Erythroblast (primary cell): ENCODE results near the gene TTC7B.

Experiments used
- DNase-seq, 2 experiments: peaks; one replicate each; lab custom pipeline; 2025; lab: John Stamatoyannopoulos, UW
- GATA1 ChIP-seq: IDR thresholded peaks from 2 replicates; pipeline ENCODE4 v1.6.1; 2011; ENCODE audit warnings: low read depth, mild to moderate bottlenecking, control low read depth, low read length, moderate library complexity
- POLR2A ChIP-seq: IDR thresholded peaks from 2 replicates; pipeline ENCODE4 v1.6.1; 2011; ENCODE audit warnings: mild to moderate bottlenecking, low read length

Gene TTC7B

GRCh38 chr14:90641168-90641567 lies 175.1 kb downstream of the TTC7B start:
- DNase-seq: no peak
- TF ChIP-seq GATA1 (no peak), POLR2A (no peak)

GRCh38 chr14:90639641-90640040 lies 176.6 kb downstream of the TTC7B start:
- TF ChIP-seq GATA1 (no peak), POLR2A (no peak)
- no peak for DNase-seq

GRCh38 chr14:90632871-90633270 lies 183.4 kb downstream of the TTC7B start:
- no peak for TF ChIP-seq GATA1
- TF ChIP-seq POLR2A: peak; percentile 16
- peak in 1 of 2 experiments; percentile 17 for DNase-seq

- TF ChIP-seq GATA1 (no peak), POLR2A (no peak)
- DNase-seq: peak in 1 of 2 experiments; percentile 23
Observed at GRCh38 chr14:90632451-90632850, 183.8 kb downstream of the TTC7B start.

- TF ChIP-seq GATA1 (no peak), POLR2A (no peak)
- no peak for DNase-seq
Observed at GRCh38 chr14:90630171-90630806, 185.9 kb downstream of the TTC7B start.

GRCh38 chr14:90629471-90629870 lies 186.8 kb downstream of the TTC7B start:
- DNase-seq: no peak
- TF ChIP-seq GATA1 (no peak), POLR2A (no peak)

- TF ChIP-seq GATA1 (no peak), POLR2A (no peak)
- no peak for DNase-seq
Observed at GRCh38 chr14:90628825-90629224, 187.4 kb downstream of the TTC7B start.

GRCh38 chr14:90627478-90627877 lies 188.8 kb downstream of the TTC7B start:
- no peak for DNase-seq
- TF ChIP-seq POLR2A (no peak), GATA1 (no peak)

- no peak for DNase-seq
- no peak for TF ChIP-seq POLR2A
- TF ChIP-seq GATA1: no peak
Observed at GRCh38 chr14:90626550-90626949, 189.7 kb downstream of the TTC7B start.

- no peak for DNase-seq
- TF ChIP-seq GATA1 (no peak), POLR2A (no peak)
Observed at GRCh38 chr14:90625445-90625844, 190.8 kb downstream of the TTC7B start.

GRCh38 chr14:90624732-90625400 lies 191.4 kb downstream of the TTC7B start:
- no peak for TF ChIP-seq GATA1
- TF ChIP-seq POLR2A: no peak
- DNase-seq: no peak

- DNase-seq: no peak
- TF ChIP-seq GATA1 (no peak), POLR2A (no peak)
Observed at GRCh38 chr14:90624227-90624626, 192.0 kb downstream of the TTC7B start.

GRCh38 chr14:90621201-90621600 lies 195.0 kb downstream of the TTC7B start:
- DNase-seq: no peak
- TF ChIP-seq POLR2A: no peak

GRCh38 chr14:90620568-90621077 lies 195.6 kb downstream of the TTC7B start:
- no peak for DNase-seq
- TF ChIP-seq GATA1 (no peak), POLR2A (no peak)
